ENCODE results near the gene FBXO30. TPM values are rescaled to one million over a fixed set of nuclear protein-coding genes. Genes with fewer than 3 reads are reported as not detected.

The FBXO30 gene
- total and polyA plus RNA-seq, 12 donors = 3.6 to 18.4 (median 13.2) TPM

GRCh38 chr6:145798530-145798929, 16.1 kb downstream of the FBXO30 start:
- H3K4me1 ChIP-seq = peaks cover 0 to 53% (median 10%) of the 10 kb centered on the region in 9 donors
- no peak for DNase-seq
- ATAC-seq = peak in 3 of 8 donors; percentile 48 to 57 (median 52)
- TF ChIP-seq CTCF (IDR thresholded peaks at IDR 0.05) = no peak
- no peak overlapping the region for H3K4me3 ChIP-seq
- H3K27me3 ChIP-seq = no peaks in the 10 kb centered on the region
- no peak overlapping the region for H3K27ac ChIP-seq
- intact Hi-C loops (cut with DNase I) = loop anchor here in 1 of 10 donors (10.0 kb wide), 1 partner anchor 54 kb away; no protein-coding TSS in a partner anchor
- H3K9me3 ChIP-seq = no peaks in the 10 kb centered on the region
- whole genome bisulfite sequencing, 2 donors = 34 to 37% methylated on average over 2 of the region's 2 CpGs
- H3K36me3 ChIP-seq = peaks cover 0 to 39% (median 0%) of the 10 kb centered on the region in 9 donors

DNA sequence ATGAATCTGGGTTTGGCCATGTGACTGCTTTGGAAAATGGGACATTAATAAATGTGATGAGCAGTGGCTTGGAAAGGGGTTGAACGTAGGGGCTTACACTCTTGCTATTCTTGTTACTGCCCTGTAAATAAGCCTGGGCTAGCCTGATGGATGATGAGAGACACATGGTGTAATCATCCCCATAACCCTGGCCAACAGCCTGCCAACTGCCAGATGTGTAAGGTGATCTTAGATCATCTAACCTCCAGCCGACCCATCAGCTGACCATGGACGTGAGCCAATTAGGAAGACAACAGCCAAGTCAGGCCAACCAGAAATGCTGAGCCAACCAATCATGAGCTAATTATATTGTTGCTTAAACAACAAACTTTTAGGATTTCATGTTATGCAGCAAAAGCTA, 25.2 kb downstream of the FBXO30 start:
- Histone ChIP-seq H3K27me3 (no peaks in the 10 kb centered on the region), H3K4me1 (peaks cover 0 to 7% (median 0%) of the 10 kb centered on the region in 9 donors), H3K36me3 (peaks cover 0 to 12% (median 0%) of the 10 kb centered on the region in 9 donors), H3K4me3 (no peak overlapping the region), H3K9me3 (peaks cover 0 to 35% (median 0%) of the 10 kb centered on the region in 11 donors), H3K27ac (no peak overlapping the region)
- no peak for ATAC-seq
- TF ChIP-seq CTCF (IDR thresholded peaks at IDR 0.05) = no peak
- DNase-seq = no peak
- intact Hi-C loops (cut with DNase I) = no loop called here
- 60 to 68% methylated on average over 3 of the region's 3 CpGs for WGBS, 2 donors

GRCh38 chr6:145787688-145788087, 26.9 kb downstream of the FBXO30 start:
- WGBS, 2 donors = 80 to 90% methylated on average over 3 of the region's 3 CpGs
- no peak overlapping the region for H3K4me3 ChIP-seq
- DNase-seq (no peak), ATAC-seq (no peak)
- peaks cover 0 to 8% (median 0%) of the 10 kb centered on the region in 9 donors for H3K36me3 ChIP-seq
- peaks cover 0 to 35% (median 0%) of the 10 kb centered on the region in 11 donors for H3K9me3 ChIP-seq
- no peak overlapping the region for H3K27ac ChIP-seq
- TF ChIP-seq CTCF (IDR thresholded peaks at IDR 0.05) = no peak
- H3K27me3 ChIP-seq = no peaks in the 10 kb centered on the region
- peaks cover 0 to 12% (median 0%) of the 10 kb centered on the region in 9 donors for H3K4me1 ChIP-seq
- intact Hi-C loops (cut with DNase I) = no loop called here

GRCh38 chr6:145784683-145785082, 29.9 kb downstream of the FBXO30 start:
- Histone ChIP-seq H3K27me3 (no peaks in the 10 kb centered on the region), H3K27ac (no peak overlapping the region), H3K36me3 (peaks cover 0 to 6% (median 0%) of the 10 kb centered on the region in 9 donors), H3K4me1 (peaks cover 0 to 12% (median 0%) of the 10 kb centered on the region in 9 donors), H3K4me3 (no peak overlapping the region), H3K9me3 (peaks cover 0 to 29% (median 0%) of the 10 kb centered on the region in 11 donors)
- intact Hi-C loops (cut with DNase I) = no loop called here
- DNase-seq (peak; percentile 20 to 69), ATAC-seq (peak; percentile 46 to 95 (median 90))
- TF ChIP-seq CTCF (IDR thresholded peaks at IDR 0.05) = no peak
- 54 to 64% methylated on average over 1 of the region's 1 CpG for WGBS, 2 donors

All from heart right ventricle (tissue), 16 donors.